ENCODE results near the gene GSTM3. TPM values are rescaled to one million over a fixed set of nuclear protein-coding genes. Genes with fewer than 3 reads are reported as not detected.

GSTM3 gene
- total RNA-seq, 1 experiment from 2014 or later = 10.6 TPM

DNA sequence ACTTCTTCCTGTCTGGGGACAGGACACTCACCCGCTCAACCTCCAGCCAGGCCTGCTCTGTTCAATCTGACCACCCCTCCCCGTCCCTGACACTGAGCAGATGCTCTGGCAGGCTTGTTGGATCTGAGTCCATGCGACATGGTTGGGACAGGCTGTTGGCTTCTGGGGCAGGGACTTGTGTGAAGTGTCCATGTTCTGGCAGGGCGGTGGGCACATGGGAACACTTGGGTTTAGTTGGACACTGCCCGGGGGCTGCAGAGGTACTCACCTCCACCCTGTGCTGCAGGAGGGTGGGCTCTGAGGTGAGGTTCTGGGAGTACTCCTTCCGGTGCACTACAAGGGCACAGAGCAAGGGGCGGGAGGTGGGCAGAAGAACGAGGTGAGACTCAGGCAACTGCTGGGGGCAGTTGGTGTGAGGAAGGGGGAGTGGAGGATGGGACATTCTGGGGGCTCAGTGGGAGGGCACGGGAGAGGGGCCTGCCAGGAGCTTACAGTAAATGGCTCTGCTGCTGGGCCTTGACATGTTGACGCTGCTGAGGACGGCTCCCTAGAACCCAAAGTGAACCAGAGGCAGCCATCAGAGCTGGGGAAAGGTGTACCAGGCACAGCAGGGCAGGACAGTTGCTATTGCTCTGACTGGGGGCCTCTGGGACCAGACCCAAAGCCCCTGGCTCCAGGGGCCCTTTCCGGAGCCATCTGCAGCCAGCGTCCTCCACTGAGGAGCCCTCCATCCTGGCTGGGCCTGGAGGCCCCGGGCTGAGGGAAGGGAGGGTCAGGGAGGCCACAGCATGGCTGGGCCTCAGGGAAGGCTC lies 20.6 kb upstream of the GSTM3 start:
- H3K9me3 Mint-ChIP-seq (ENCODE audit: unreplicated experiment) = no peaks in the 10 kb centered on the region
- H3K4me1 Mint-ChIP-seq (ENCODE audit: low read depth, unreplicated experiment) = peaks cover 27% of the 10 kb centered on the region
- no peak for DNase-seq
- peak overlapping the region; percentile 13 for H3K27ac Mint-ChIP-seq (ENCODE audit: unreplicated experiment)
- ChIA-PET POLR2A (no interaction called here), CTCF (no interaction called here)
- H3K36me3 ChIP-seq (ENCODE audit: control insufficient read depth, insufficient read depth, low read length) = peaks cover 1% of the 10 kb centered on the region
- H3K4me3 ChIP-seq (ENCODE audit: low read depth, low read length) = no peak overlapping the region
- no peaks in the 10 kb centered on the region for H3K27me3 Mint-ChIP-seq (ENCODE audit: insufficient read depth, unreplicated experiment)
- TF ChIP-seq, protein P1, sequence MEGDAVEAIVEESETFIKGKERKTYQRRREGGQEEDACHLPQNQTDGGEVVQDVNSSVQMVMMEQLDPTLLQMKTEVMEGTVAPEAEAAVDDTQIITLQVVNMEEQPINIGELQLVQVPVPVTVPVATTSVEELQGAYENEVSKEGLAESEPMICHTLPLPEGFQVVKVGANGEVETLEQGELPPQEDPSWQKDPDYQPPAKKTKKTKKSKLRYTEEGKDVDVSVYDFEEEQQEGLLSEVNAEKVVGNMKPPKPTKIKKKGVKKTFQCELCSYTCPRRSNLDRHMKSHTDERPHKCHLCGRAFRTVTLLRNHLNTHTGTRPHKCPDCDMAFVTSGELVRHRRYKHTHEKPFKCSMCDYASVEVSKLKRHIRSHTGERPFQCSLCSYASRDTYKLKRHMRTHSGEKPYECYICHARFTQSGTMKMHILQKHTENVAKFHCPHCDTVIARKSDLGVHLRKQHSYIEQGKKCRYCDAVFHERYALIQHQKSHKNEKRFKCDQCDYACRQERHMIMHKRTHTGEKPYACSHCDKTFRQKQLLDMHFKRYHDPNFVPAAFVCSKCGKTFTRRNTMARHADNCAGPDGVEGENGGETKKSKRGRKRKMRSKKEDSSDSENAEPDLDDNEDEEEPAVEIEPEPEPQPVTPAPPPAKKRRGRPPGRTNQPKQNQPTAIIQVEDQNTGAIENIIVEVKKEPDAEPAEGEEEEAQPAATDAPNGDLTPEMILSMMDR (IDR thresholded peaks at IDR 0.05; ENCODE audit: insufficient read depth in 1 of 2, low read depth in 1 of 2, low read length in 1 of 2, severe bottlenecking in 1 of 2, unreplicated experiment in 1 of 2) = no peak
- H3K4me1 ChIP-seq = peaks cover 18% of the 10 kb centered on the region
- intact Hi-C loops (cut with micrococcal nuclease; ENCODE audit: unreplicated experiment) = no loop called here
- no TSS peak for BruUV-seq (replicated peaks)
- H3K4me3 Mint-ChIP-seq (ENCODE audit: unreplicated experiment) = no peak overlapping the region
- no peaks in the 10 kb centered on the region for H3K9me3 ChIP-seq
- H3K36me3 Mint-ChIP-seq (ENCODE audit: insufficient read depth, unreplicated experiment) = peaks cover 3% of the 10 kb centered on the region
- H3K27me3 ChIP-seq (replicated peaks; ENCODE audit: control insufficient read depth, insufficient read depth, low read length) = no peaks in the 10 kb centered on the region

GRCh38 chr1:109760581-109761226 lies 19.9 kb upstream of the GSTM3 start:
- Mint-ChIP-seq H3K4me1 (ENCODE audit: low read depth, unreplicated experiment) (peaks cover 27% of the 10 kb centered on the region), H3K9me3 (ENCODE audit: unreplicated experiment) (no peaks in the 10 kb centered on the region), H3K4me3 (ENCODE audit: unreplicated experiment) (no peak overlapping the region), H3K27ac (ENCODE audit: unreplicated experiment) (peak overlapping the region; percentile 13), H3K36me3 (ENCODE audit: insufficient read depth, unreplicated experiment) (peaks cover 10% of the 10 kb centered on the region), H3K27me3 (ENCODE audit: insufficient read depth, unreplicated experiment) (no peaks in the 10 kb centered on the region)
- H3K36me3 ChIP-seq (ENCODE audit: control insufficient read depth, insufficient read depth, low read length) = peaks cover 1% of the 10 kb centered on the region
- TF ChIP-seq, protein P1 (IDR thresholded peaks at IDR 0.05; ENCODE audit: insufficient read depth in 1 of 2, low read depth in 1 of 2, low read length in 1 of 2, severe bottlenecking in 1 of 2, unreplicated experiment in 1 of 2) = no peak
- intact Hi-C loops (cut with micrococcal nuclease; ENCODE audit: unreplicated experiment) = no loop called here
- H3K9me3 ChIP-seq = no peaks in the 10 kb centered on the region
- no TSS peak for BruUV-seq (replicated peaks)
- peaks cover 14% of the 10 kb centered on the region for H3K4me1 ChIP-seq
- POLR2A ChIA-PET = no interaction called here
- H3K4me3 ChIP-seq (ENCODE audit: low read depth, low read length) = no peak overlapping the region
- H3K27me3 ChIP-seq (replicated peaks; ENCODE audit: control insufficient read depth, insufficient read depth, low read length) = no peaks in the 10 kb centered on the region
- CTCF ChIA-PET = interaction anchor here (0.6 kb wide), 1 partner anchor 1560 kb away, joined by 3 read pairs; the partner anchor contains the start of gene SLC25A24
- DNase-seq = no peak

- H3K36me3 Mint-ChIP-seq (ENCODE audit: insufficient read depth, unreplicated experiment) = peaks cover 11% of the 10 kb centered on the region
- Histone ChIP-seq H3K9me3 (no peaks in the 10 kb centered on the region), H3K4me1 (peaks cover 14% of the 10 kb centered on the region), H3K4me3 (ENCODE audit: low read depth, low read length) (no peak overlapping the region), H3K36me3 (ENCODE audit: control insufficient read depth, insufficient read depth, low read length) (peaks cover 1% of the 10 kb centered on the region), H3K27me3 (replicated peaks; ENCODE audit: control insufficient read depth, insufficient read depth, low read length) (no peaks in the 10 kb centered on the region)
- intact Hi-C loops (cut with micrococcal nuclease; ENCODE audit: unreplicated experiment) = no loop called here
- DNase-seq = no peak
- peaks cover 27% of the 10 kb centered on the region for H3K4me1 Mint-ChIP-seq (ENCODE audit: low read depth, unreplicated experiment)
- H3K27me3 Mint-ChIP-seq (ENCODE audit: insufficient read depth, unreplicated experiment) = no peaks in the 10 kb centered on the region
- H3K9me3 Mint-ChIP-seq (ENCODE audit: unreplicated experiment) = no peaks in the 10 kb centered on the region
- POLR2A ChIA-PET = no interaction called here
- no peak overlapping the region for H3K27ac Mint-ChIP-seq (ENCODE audit: unreplicated experiment)
- TF ChIP-seq, protein P1 (IDR thresholded peaks at IDR 0.05; ENCODE audit: insufficient read depth in 1 of 2, low read depth in 1 of 2, low read length in 1 of 2, severe bottlenecking in 1 of 2, unreplicated experiment in 1 of 2) = no peak
- no TSS peak for BruUV-seq (replicated peaks)
- CTCF ChIA-PET = interaction anchor here (0.6 kb wide), 1 partner anchor 1559 kb away, joined by 3 read pairs; the partner anchor contains the start of gene SLC25A24
- no peak overlapping the region for H3K4me3 Mint-ChIP-seq (ENCODE audit: unreplicated experiment)
Measured at GRCh38 chr1:109759513-109760334, 18.9 kb upstream of the GSTM3 start.
